ENCODE results near the gene ROM1. TPM values are rescaled to one million over a fixed set of nuclear protein-coding genes. Genes with fewer than 3 reads are reported as not detected.
A peak's percentile ranks its signal among the peaks of the same experiment; 100 is the strongest.
"Not testable (repeated sequence)": the region's sequence is repeated elsewhere in the genome, so short reads cannot be mapped to it uniquely, and the experiment has no call there.

ROM1 gene
- total and polyA plus RNA-seq, 2 donors, result 1.7 to 7.6 TPM

GRCh38 chr11:62611705-62612365, 1.2 kb upstream of the ROM1 start:
- peaks cover 0 to 17% of the 10 kb centered on the region in 2 donors for H3K4me1 ChIP-seq (ENCODE audit: control insufficient read depth in 2 of 2, insufficient read depth in 2 of 2, low read length in 2 of 2)
- DNase-seq (ENCODE audit: low read depth in 6 of 9, low spot score in 9 of 9), result peak in 3 of 9 donors; percentile 32 to 52 (median 44)
- H3K27ac ChIP-seq (ENCODE audit: low read depth in 1 of 2, low read length in 1 of 2), result peak overlapping the region; percentile 78 to 95
- 3% methylated on average over 34 of the region's 34 CpGs for WGBS
- no peaks in the 10 kb centered on the region for H3K27me3 ChIP-seq (ENCODE audit: control insufficient read depth in 2 of 2, insufficient read depth in 1 of 2, low read length in 1 of 2)
- H3K4me3 ChIP-seq (ENCODE audit: low read length in 2 of 2), result peak overlapping the region; percentile 66 to 81
- peaks cover 28 to 35% of the 10 kb centered on the region in 2 donors for H3K36me3 ChIP-seq (ENCODE audit: control insufficient read depth in 2 of 2, insufficient read depth in 2 of 2, low read length in 1 of 2)
- H3K9me3 ChIP-seq (ENCODE audit: control insufficient read depth in 2 of 2, insufficient read depth in 1 of 2, low read length in 1 of 2), result no peaks in the 10 kb centered on the region

GRCh38 chr11:62613291-62613778, 278 bp downstream of the ROM1 start:
- no peak for DNase-seq (ENCODE audit: low read depth in 6 of 9, low spot score in 9 of 9)
- peaks cover 31 to 36% of the 10 kb centered on the region in 2 donors for H3K36me3 ChIP-seq (ENCODE audit: control insufficient read depth in 2 of 2, insufficient read depth in 2 of 2, low read length in 1 of 2)
- peak overlapping the region; percentile 66 to 81 for H3K4me3 ChIP-seq (ENCODE audit: low read length in 2 of 2)

GRCh38 chr11:62614275-62614674, 1.2 kb downstream of the ROM1 start:
- Histone ChIP-seq H3K36me3 (ENCODE audit: control insufficient read depth in 2 of 2, insufficient read depth in 2 of 2, low read length in 1 of 2) (peaks cover 30 to 35% of the 10 kb centered on the region in 2 donors), H3K27ac (ENCODE audit: low read depth in 1 of 2, low read length in 1 of 2) (no peak overlapping the region), H3K9me3 (ENCODE audit: control insufficient read depth in 2 of 2, insufficient read depth in 1 of 2, low read length in 1 of 2) (no peaks in the 10 kb centered on the region), H3K4me3 (ENCODE audit: low read length in 2 of 2) (no peak overlapping the region), H3K4me1 (ENCODE audit: control insufficient read depth in 2 of 2, insufficient read depth in 2 of 2, low read length in 2 of 2) (peaks cover 0 to 17% of the 10 kb centered on the region in 2 donors), H3K27me3 (ENCODE audit: control insufficient read depth in 2 of 2, insufficient read depth in 1 of 2, low read length in 1 of 2) (no peaks in the 10 kb centered on the region)
- no peak for DNase-seq (ENCODE audit: low read depth in 6 of 9, low spot score in 9 of 9)
- 92% methylated on average over 8 of the region's 8 CpGs for WGBS

More at GRCh38 chr11:62613291-62613778, 278 bp downstream of the ROM1 start:
- no peaks in the 10 kb centered on the region for H3K27me3 ChIP-seq (ENCODE audit: control insufficient read depth in 2 of 2, insufficient read depth in 1 of 2, low read length in 1 of 2)
- peak overlapping the region; percentile 83 to 95 for H3K27ac ChIP-seq (ENCODE audit: low read depth in 1 of 2, low read length in 1 of 2)
- H3K4me1 ChIP-seq (ENCODE audit: control insufficient read depth in 2 of 2, insufficient read depth in 2 of 2, low read length in 2 of 2), result peaks cover 0 to 17% of the 10 kb centered on the region in 2 donors
- 93% methylated on average over 15 of the region's 15 CpGs for WGBS
- no peaks in the 10 kb centered on the region for H3K9me3 ChIP-seq (ENCODE audit: control insufficient read depth in 2 of 2, insufficient read depth in 1 of 2, low read length in 1 of 2)

- WGBS, result 98% methylated on average over 7 of the region's 7 CpGs
- peaks cover 28 to 30% of the 10 kb centered on the region in 2 donors for H3K36me3 ChIP-seq (ENCODE audit: control insufficient read depth in 2 of 2, insufficient read depth in 2 of 2, low read length in 1 of 2)
- H3K4me1 ChIP-seq (ENCODE audit: control insufficient read depth in 2 of 2, insufficient read depth in 2 of 2, low read length in 2 of 2), result peaks cover 4 to 20% of the 10 kb centered on the region in 2 donors
- no peaks in the 10 kb centered on the region for H3K27me3 ChIP-seq (ENCODE audit: control insufficient read depth in 2 of 2, insufficient read depth in 1 of 2, low read length in 1 of 2)
- DNase-seq (ENCODE audit: low read depth in 6 of 9, low spot score in 9 of 9), result no peak
- no peak overlapping the region for H3K27ac ChIP-seq (ENCODE audit: low read depth in 1 of 2, low read length in 1 of 2)
- H3K4me3 ChIP-seq (ENCODE audit: low read length in 2 of 2), result no peak overlapping the region
- H3K9me3 ChIP-seq (ENCODE audit: control insufficient read depth in 2 of 2, insufficient read depth in 1 of 2, low read length in 1 of 2), result no peaks in the 10 kb centered on the region
Observed at GRCh38 chr11:62615521-62615920, 2.5 kb downstream of the ROM1 start.

- Histone ChIP-seq H3K36me3 (ENCODE audit: control insufficient read depth in 2 of 2, insufficient read depth in 2 of 2, low read length in 1 of 2) (peaks cover 26 to 30% of the 10 kb centered on the region in 2 donors), H3K4me1 (ENCODE audit: control insufficient read depth in 2 of 2, insufficient read depth in 2 of 2, low read length in 2 of 2) (peaks cover 11 to 17% of the 10 kb centered on the region in 2 donors)
- WGBS, result 98% methylated on average over 14 of the region's 14 CpGs
- not testable (repeated sequence) for H3K27me3 ChIP-seq (ENCODE audit: control insufficient read depth in 2 of 2, insufficient read depth in 1 of 2, low read length in 1 of 2); H3K9me3 ChIP-seq (ENCODE audit: control insufficient read depth in 2 of 2, insufficient read depth in 1 of 2, low read length in 1 of 2); H3K27ac ChIP-seq (ENCODE audit: low read depth in 1 of 2, low read length in 1 of 2); H3K4me3 ChIP-seq (ENCODE audit: low read length in 2 of 2); DNase-seq (ENCODE audit: low read depth in 6 of 9, low spot score in 9 of 9)
Observed at GRCh38 chr11:62616957-62617356, 3.9 kb downstream of the ROM1 start.

- WGBS, result 35% methylated on average over 8 of the region's 8 CpGs
- peaks cover 16 to 17% of the 10 kb centered on the region in 2 donors for H3K4me1 ChIP-seq (ENCODE audit: control insufficient read depth in 2 of 2, insufficient read depth in 2 of 2, low read length in 2 of 2)
- peak overlapping the region; percentile 60 to 82 for H3K4me3 ChIP-seq (ENCODE audit: low read length in 2 of 2)
- no peaks in the 10 kb centered on the region for H3K9me3 ChIP-seq (ENCODE audit: control insufficient read depth in 2 of 2, insufficient read depth in 1 of 2, low read length in 1 of 2)
- no peaks in the 10 kb centered on the region for H3K27me3 ChIP-seq (ENCODE audit: control insufficient read depth in 2 of 2, insufficient read depth in 1 of 2, low read length in 1 of 2)
- no peak for DNase-seq (ENCODE audit: low read depth in 6 of 9, low spot score in 9 of 9)
- peak overlapping the region; percentile 87 to 88 for H3K27ac ChIP-seq (ENCODE audit: low read depth in 1 of 2, low read length in 1 of 2)
- peaks cover 25 to 28% of the 10 kb centered on the region in 2 donors for H3K36me3 ChIP-seq (ENCODE audit: control insufficient read depth in 2 of 2, insufficient read depth in 2 of 2, low read length in 1 of 2)
Observed at GRCh38 chr11:62621027-62621566, 8.0 kb downstream of the ROM1 start.

- 2% methylated on average over 77 of the region's 77 CpGs for WGBS
- Histone ChIP-seq H3K27ac (ENCODE audit: low read depth in 1 of 2, low read length in 1 of 2) (peak within 1 kb of the TSS; percentile 87 to 88), H3K27me3 (ENCODE audit: control insufficient read depth in 2 of 2, insufficient read depth in 1 of 2, low read length in 1 of 2) (no peaks in the 10 kb centered on the region), H3K4me3 (ENCODE audit: low read length in 2 of 2) (peak within 1 kb of the TSS; percentile 60 to 82), H3K4me1 (ENCODE audit: control insufficient read depth in 2 of 2, insufficient read depth in 2 of 2, low read length in 2 of 2) (peaks cover 16 to 17% of the 10 kb centered on the region in 2 donors), H3K9me3 (ENCODE audit: control insufficient read depth in 2 of 2, insufficient read depth in 1 of 2, low read length in 1 of 2) (no peaks in the 10 kb centered on the region), H3K36me3 (ENCODE audit: control insufficient read depth in 2 of 2, insufficient read depth in 2 of 2, low read length in 1 of 2) (peaks cover 27 to 28% of the 10 kb centered on the region in 2 donors)
- DNase-seq (ENCODE audit: low read depth in 6 of 9, low spot score in 9 of 9), result peak; percentile 82 to 95 (median 87)
Observed at GRCh38 chr11:62621567-62622470, 8.8 kb downstream of the ROM1 start, which contains the start of gene B3GAT3. Gene B3GAT3 (minus strand): TSS chr11:62621986. CDS start chr11:62621947, 39 bp downstream.

- no peaks in the 10 kb centered on the region for H3K27me3 ChIP-seq (ENCODE audit: control insufficient read depth in 2 of 2, insufficient read depth in 1 of 2, low read length in 1 of 2)
- H3K9me3 ChIP-seq (ENCODE audit: control insufficient read depth in 2 of 2, insufficient read depth in 1 of 2, low read length in 1 of 2), result no peaks in the 10 kb centered on the region
- H3K4me3 ChIP-seq (ENCODE audit: low read length in 2 of 2), result no peak overlapping the region
- 96% methylated on average over 7 of the region's 7 CpGs for WGBS
- H3K4me1 ChIP-seq (ENCODE audit: control insufficient read depth in 2 of 2, insufficient read depth in 2 of 2, low read length in 2 of 2), result peaks cover 16 to 17% of the 10 kb centered on the region in 2 donors
- H3K27ac ChIP-seq (ENCODE audit: low read depth in 1 of 2, low read length in 1 of 2), result peak overlapping the region; percentile 87 to 88
- DNase-seq (ENCODE audit: low read depth in 6 of 9, low spot score in 9 of 9), result no peak
- peaks cover 26 to 28% of the 10 kb centered on the region in 2 donors for H3K36me3 ChIP-seq (ENCODE audit: control insufficient read depth in 2 of 2, insufficient read depth in 2 of 2, low read length in 1 of 2)
Observed at GRCh38 chr11:62622476-62623089, 9.5 kb downstream of the ROM1 start.

Data from thymus (tissue), 11 donors.